ENCODE results near the gene MESP2. TPM values are rescaled to one million over a fixed set of nuclear protein-coding genes. Genes with fewer than 3 reads are reported as not detected.

MESP2 gene
- total RNA-seq, 1 donor from 2014 or later = not detected

- no peaks in the 10 kb centered on the region for H3K9me3 Mint-ChIP-seq
- no peak overlapping the region for H3K4me3 Mint-ChIP-seq
- no peaks in the 10 kb centered on the region for H3K36me3 Mint-ChIP-seq
- no peak for DNase-seq (ENCODE audit: extremely low spot score, unreplicated experiment)
- no peak overlapping the region for H3K27ac Mint-ChIP-seq
- TF ChIP-seq, protein P1, sequence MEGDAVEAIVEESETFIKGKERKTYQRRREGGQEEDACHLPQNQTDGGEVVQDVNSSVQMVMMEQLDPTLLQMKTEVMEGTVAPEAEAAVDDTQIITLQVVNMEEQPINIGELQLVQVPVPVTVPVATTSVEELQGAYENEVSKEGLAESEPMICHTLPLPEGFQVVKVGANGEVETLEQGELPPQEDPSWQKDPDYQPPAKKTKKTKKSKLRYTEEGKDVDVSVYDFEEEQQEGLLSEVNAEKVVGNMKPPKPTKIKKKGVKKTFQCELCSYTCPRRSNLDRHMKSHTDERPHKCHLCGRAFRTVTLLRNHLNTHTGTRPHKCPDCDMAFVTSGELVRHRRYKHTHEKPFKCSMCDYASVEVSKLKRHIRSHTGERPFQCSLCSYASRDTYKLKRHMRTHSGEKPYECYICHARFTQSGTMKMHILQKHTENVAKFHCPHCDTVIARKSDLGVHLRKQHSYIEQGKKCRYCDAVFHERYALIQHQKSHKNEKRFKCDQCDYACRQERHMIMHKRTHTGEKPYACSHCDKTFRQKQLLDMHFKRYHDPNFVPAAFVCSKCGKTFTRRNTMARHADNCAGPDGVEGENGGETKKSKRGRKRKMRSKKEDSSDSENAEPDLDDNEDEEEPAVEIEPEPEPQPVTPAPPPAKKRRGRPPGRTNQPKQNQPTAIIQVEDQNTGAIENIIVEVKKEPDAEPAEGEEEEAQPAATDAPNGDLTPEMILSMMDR (conservative IDR thresholded peaks at IDR 0.05) = no peak
- H3K4me1 Mint-ChIP-seq (ENCODE audit: unreplicated experiment) = peaks cover 12% of the 10 kb centered on the region
- peaks cover 5% of the 10 kb centered on the region for H3K27me3 Mint-ChIP-seq
These were observed 23.9 kb downstream of the MESP2 start for GRCh38 chr15:89799918-89800498.

- Mint-ChIP-seq H3K4me3 (no peak overlapping the region), H3K27me3 (no peaks in the 10 kb centered on the region), H3K36me3 (no peaks in the 10 kb centered on the region), H3K27ac (peak overlapping the region; percentile 44), H3K9me3 (no peaks in the 10 kb centered on the region), H3K4me1 (ENCODE audit: unreplicated experiment) (peaks cover 12% of the 10 kb centered on the region)
- no peak for DNase-seq (ENCODE audit: extremely low spot score, unreplicated experiment)
- TF ChIP-seq, protein P1 (conservative IDR thresholded peaks at IDR 0.05) = no peak
These were observed 25.5 kb downstream of the MESP2 start for GRCh38 chr15:89801471-89802195.

DNA sequence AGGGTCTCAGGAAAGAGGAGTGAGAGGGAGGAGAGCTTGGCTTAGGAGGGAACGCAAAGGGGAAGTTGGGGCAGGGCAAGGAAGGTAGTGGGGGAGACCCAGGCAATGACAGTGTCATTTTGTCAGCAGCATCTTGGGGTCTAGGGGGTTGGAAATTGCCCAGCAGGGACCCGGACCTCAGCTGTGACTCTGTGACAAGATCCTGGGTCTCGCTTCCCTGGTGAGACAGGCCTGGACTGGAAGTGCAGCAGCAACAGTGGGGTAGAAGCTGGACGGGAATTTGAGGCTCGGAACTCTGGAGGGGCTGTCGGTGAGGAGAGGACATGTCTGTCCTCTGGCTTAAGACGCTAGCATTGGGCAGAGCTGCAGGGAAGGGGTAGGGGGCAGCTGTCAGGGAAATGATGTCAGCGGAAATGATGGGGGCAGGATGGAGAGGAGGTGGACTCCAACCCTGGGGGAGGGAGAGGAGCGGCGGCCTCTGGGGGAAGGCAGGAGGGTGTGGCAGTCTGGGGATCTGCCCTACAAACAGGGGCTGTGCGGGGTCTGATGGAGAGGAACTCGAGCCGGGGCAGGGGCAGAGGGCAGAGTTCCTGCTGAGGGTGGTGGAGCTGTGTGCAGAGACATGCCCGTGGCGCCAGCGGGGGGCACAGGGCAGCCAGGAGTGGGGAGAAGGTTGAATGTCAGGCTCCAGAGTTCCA, 26.2 kb downstream of the MESP2 start:
- Mint-ChIP-seq H3K36me3 (no peaks in the 10 kb centered on the region), H3K27ac (peak overlapping the region; percentile 44), H3K4me3 (no peak overlapping the region), H3K9me3 (no peaks in the 10 kb centered on the region), H3K4me1 (ENCODE audit: unreplicated experiment) (peaks cover 12% of the 10 kb centered on the region), H3K27me3 (no peaks in the 10 kb centered on the region)
- TF ChIP-seq, protein P1 (conservative IDR thresholded peaks at IDR 0.05) = no peak
- no peak for DNase-seq (ENCODE audit: extremely low spot score, unreplicated experiment)

DNA sequence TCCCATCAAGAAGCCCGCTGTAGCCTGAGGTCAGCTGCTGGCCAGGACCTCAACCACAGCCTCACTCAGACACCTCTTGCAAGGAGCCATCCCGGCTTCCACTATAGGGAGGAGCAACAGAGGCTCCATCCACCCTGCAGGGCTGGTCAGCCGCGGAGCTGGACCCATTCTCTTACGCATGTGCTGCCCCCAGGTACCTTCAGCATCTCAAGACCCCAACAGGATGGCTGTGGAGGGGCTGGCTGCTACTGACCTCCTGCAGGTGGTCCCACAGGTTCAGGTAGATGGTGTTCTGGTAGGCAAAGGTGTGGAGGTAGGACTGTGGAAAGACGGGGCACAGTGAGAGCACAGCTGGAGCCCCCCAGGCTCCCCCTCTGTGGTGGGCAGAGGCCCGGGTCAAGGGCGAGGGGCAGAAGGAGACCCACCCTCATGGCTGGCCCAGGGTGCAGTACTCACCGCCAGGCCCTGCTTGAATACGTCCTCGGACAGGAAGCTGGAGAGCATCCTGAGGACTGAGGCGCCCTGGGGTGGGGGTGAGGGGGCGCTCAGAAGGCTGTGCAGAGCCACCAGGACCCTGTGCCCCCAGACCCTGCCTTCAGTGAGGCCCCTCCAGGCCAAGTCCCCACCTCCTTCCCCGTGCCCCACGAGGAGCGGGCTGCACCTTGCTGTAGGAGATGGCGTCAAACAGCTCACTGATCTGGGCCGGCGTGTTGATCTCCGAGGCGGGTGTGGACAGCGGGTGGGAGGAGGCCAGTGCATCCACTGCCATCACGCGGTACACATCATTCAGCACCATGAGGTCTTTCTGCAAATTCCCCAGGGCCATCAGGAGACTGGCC, 27.1 kb downstream of the MESP2 start:
- H3K4me3 Mint-ChIP-seq = no peak overlapping the region
- no peaks in the 10 kb centered on the region for H3K9me3 Mint-ChIP-seq
- no peaks in the 10 kb centered on the region for H3K36me3 Mint-ChIP-seq
- H3K27me3 Mint-ChIP-seq = no peaks in the 10 kb centered on the region
- peaks cover 12% of the 10 kb centered on the region for H3K4me1 Mint-ChIP-seq (ENCODE audit: unreplicated experiment)
- no peak overlapping the region for H3K27ac Mint-ChIP-seq
- no peak for DNase-seq (ENCODE audit: extremely low spot score, unreplicated experiment)
- TF ChIP-seq, protein P1 (conservative IDR thresholded peaks at IDR 0.05) = no peak

Data from type B pancreatic cell (in vitro differentiated cells).